Tibial nerve (tissue), 4 donors: ENCODE measurements around the gene TMEM63A. TPM values are rescaled to one million over a fixed set of nuclear protein-coding genes. Genes with fewer than 3 reads are reported as not detected.

Experiments used
- DNase-seq, 2 donors: peaks; one replicate each; pipeline ENCODE4 v3.0.0-alpha.2; 2019; ENCODE audit warnings: low spot score in 2 of 2
- H3K27ac ChIP-seq, 4 donors: fragments of 200-600 bp; sonication (generic) in 3 of 4; one replicate each; pipeline ENCODE4 v1.5.1; 2017 to 2019; ENCODE audit warnings: mild to moderate bottlenecking in 1 of 4
- H3K27me3 ChIP-seq, 2 donors: fragments of 200-600 bp; sonication (generic) in 1 of 2; one replicate each; pipeline versions ENCODE4 v1.5.1 to v1.6.0; 2017 to 2019
- H3K36me3 ChIP-seq, 3 donors: fragments of 200-600 bp; sonication (generic); one replicate each; pipeline ENCODE4 v1.5.1; 2018 to 2019
- H3K4me1 ChIP-seq, 4 donors: fragments of 200-600 bp; sonication (generic) in 3 of 4; one replicate each; pipeline ENCODE4 v1.5.1; 2017 to 2019
- H3K4me3 ChIP-seq, 4 donors: fragments of 200-600 bp; sonication (generic) in 3 of 4; one replicate each; pipeline ENCODE4 v1.5.1; 2017 to 2019; ENCODE audit warnings: mild to moderate bottlenecking in 1 of 4, moderate library complexity in 1 of 4
- H3K9me3 ChIP-seq, 4 donors: fragments of 200-600 bp; sonication (generic) in 3 of 4; one replicate each; pipeline ENCODE4 v1.5.1; 2017 to 2019
- CTCF ChIP-seq, 5 experiments: fragments of 200-600 bp in 3 of 5; fragments of 450-650 bp in 2 of 5; sonication (generic) in 3 of 5; IDR thresholded peaks; one replicate each; pipeline ENCODE4 v1.5.1; 2016 to 2019; ENCODE audit warnings: antibody characterized with exemption in 5 of 5, mild to moderate bottlenecking in 3 of 5, moderate library complexity in 2 of 5
- EP300 ChIP-seq, 2 donors: sonication (generic); formaldehyde crosslinking; IDR thresholded peaks; one replicate each; pipeline ENCODE4 v1.6.1; 2017; ENCODE audit warnings: antibody characterized with exemption in 2 of 2, mild to moderate bottlenecking in 1 of 2
- POLR2A ChIP-seq, 2 donors: fragments of 450-650 bp; IDR thresholded peaks; one replicate each; pipeline ENCODE4 v1.6.1; 2017; ENCODE audit warnings: antibody characterized with exemption in 2 of 2, mild to moderate bottlenecking in 2 of 2, moderate library complexity in 2 of 2
- WGBS, 2 donors: methylation state at CpG; one replicate each; pipeline ENCODE4 v1.1.5; 2018; 5-methylcytosine and 5-hydroxymethylcytosine counted together
- total RNA-seq, 4 donors: library from RNA; depleted of rRNA; stranded (reverse); fragments of >200 nt; gene quantifications; one replicate each; pipeline ENCODE4 v1.1.0, GENCODE V29; 2016

The TMEM63A gene
- total RNA-seq, 4 donors from 2014 or later, result 63.2 to 91.5 (median 66.7) TPM

- Histone ChIP-seq H3K36me3 (no peaks in the 10 kb centered on the region), H3K4me3 (no peak overlapping the region), H3K4me1 (no peaks in the 10 kb centered on the region), H3K27me3 (no peaks in the 10 kb centered on the region), H3K27ac (peak overlapping the region in 1 of 4 donors; percentile 57), H3K9me3 (no peaks in the 10 kb centered on the region)
- 86 to 90% methylated on average over 19 of the region's 19 CpGs for WGBS, 2 donors
- no peak for TF ChIP-seq POLR2A (IDR thresholded peaks at IDR 0.05)
- no peak for TF ChIP-seq CTCF (IDR thresholded peaks at IDR 0.05)
- no peak for TF ChIP-seq EP300 (IDR thresholded peaks at IDR 0.05)
- DNase-seq, result no peak
Observed at GRCh38 chr1:225897595-225898514, 15.7 kb upstream of the TMEM63A start.

GRCh38 chr1:225896937-225897549 is 14.9 kb upstream of the TMEM63A start:
- 58 to 63% methylated on average over 7 of the region's 7 CpGs for WGBS, 2 donors
- DNase-seq, result no peak
- Histone ChIP-seq H3K36me3 (no peaks in the 10 kb centered on the region), H3K9me3 (no peaks in the 10 kb centered on the region), H3K27ac (peak overlapping the region in 1 of 4 donors; percentile 57), H3K27me3 (no peaks in the 10 kb centered on the region), H3K4me1 (no peaks in the 10 kb centered on the region), H3K4me3 (no peak overlapping the region)
- no peak for TF ChIP-seq POLR2A (IDR thresholded peaks at IDR 0.05)
- TF ChIP-seq CTCF (IDR thresholded peaks at IDR 0.05), result no peak
- TF ChIP-seq EP300 (IDR thresholded peaks at IDR 0.05), result no peak

GRCh38 chr1:225896494-225896893 is 14.3 kb upstream of the TMEM63A start:
- DNase-seq, result no peak
- Histone ChIP-seq H3K27ac (no peak overlapping the region), H3K27me3 (no peaks in the 10 kb centered on the region), H3K9me3 (no peaks in the 10 kb centered on the region), H3K4me1 (no peaks in the 10 kb centered on the region), H3K4me3 (no peak overlapping the region), H3K36me3 (no peaks in the 10 kb centered on the region)
- TF ChIP-seq CTCF (IDR thresholded peaks at IDR 0.05), result no peak
- no peak for TF ChIP-seq POLR2A (IDR thresholded peaks at IDR 0.05)
- no peak for TF ChIP-seq EP300 (IDR thresholded peaks at IDR 0.05)
- WGBS, 2 donors, result 73 to 76% methylated on average over 5 of the region's 5 CpGs

GRCh38 chr1:225892307-225892706 is 10.1 kb upstream of the TMEM63A start:
- no peak overlapping the region for H3K27ac ChIP-seq
- H3K36me3 ChIP-seq, result no peaks in the 10 kb centered on the region
- TF ChIP-seq POLR2A (IDR thresholded peaks at IDR 0.05) (no peak), EP300 (IDR thresholded peaks at IDR 0.05) (no peak), CTCF (IDR thresholded peaks at IDR 0.05) (no peak)
- H3K27me3 ChIP-seq, result peaks cover 0 to 7% of the 10 kb centered on the region in 2 donors
- WGBS, 2 donors, result 89 to 96% methylated on average over 6 of the region's 6 CpGs
- no peaks in the 10 kb centered on the region for H3K9me3 ChIP-seq
- H3K4me3 ChIP-seq, result no peak overlapping the region
- DNase-seq, result no peak
- H3K4me1 ChIP-seq, result no peaks in the 10 kb centered on the region
